Ishikawa (cell line): ENCODE results near the gene MDFIC.

Experiments used
- CEBPB ChIP-seq: IDR thresholded peaks from 2 replicates; pipeline ENCODE4 v1.6.1; 2012
- CREB1 ChIP-seq: IDR thresholded peaks from 2 replicates; pipeline ENCODE4 v1.6.1; 2012; ENCODE audit warnings: low read depth
- FOXM1 ChIP-seq: IDR thresholded peaks from 2 replicates; pipeline ENCODE4 v1.6.1; 2012; ENCODE audit warnings: low read depth, borderline replicate concordance
- RAD21 ChIP-seq: IDR thresholded peaks from 2 replicates; pipeline ENCODE4 v1.6.1; 2012; ENCODE audit warnings: low read depth
- ZBTB7A ChIP-seq: IDR thresholded peaks from 2 replicates; pipeline ENCODE4 v1.6.1; 2012; ENCODE audit warnings: low read depth

DNA sequence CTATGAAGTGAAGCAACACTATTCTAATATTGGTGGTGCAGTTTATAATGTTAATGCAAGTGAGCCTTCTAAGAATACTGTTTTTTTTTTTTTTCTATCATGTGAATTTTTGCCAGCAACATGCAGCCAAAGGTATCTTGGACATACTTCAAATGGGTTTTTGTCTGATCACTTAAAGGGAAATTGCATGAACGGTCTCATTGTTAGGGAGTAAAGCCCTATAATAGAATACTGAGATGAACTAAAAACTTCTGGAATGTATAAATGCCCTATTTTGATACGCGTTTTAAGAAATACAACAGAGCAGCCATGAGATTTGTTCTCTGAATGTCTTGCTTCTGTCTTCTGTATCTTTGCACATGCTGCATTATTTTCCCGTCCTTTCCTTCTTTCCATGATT lies 10.5 kb upstream of the MDFIC start:
- TF ChIP-seq CREB1 = no peak
- no peak for TF ChIP-seq CEBPB
- no peak for TF ChIP-seq RAD21
- no peak for TF ChIP-seq ZBTB7A
- no peak for TF ChIP-seq FOXM1
